HT1080 (cell line): ENCODE results near the gene DNAH8. TPM values are rescaled to one million over a fixed set of nuclear protein-coding genes. Genes with fewer than 3 reads are reported as not detected.
"Not testable (repeated sequence)": the region's sequence is repeated elsewhere in the genome, so short reads cannot be mapped to it uniquely, and the experiment has no call there.

Experiments used
- DNase-seq: peaks from one replicate; pipeline ENCODE4 v3.0.0-alpha.2; 2015; ENCODE audit warnings: low read depth
- polyA plus RNA-seq, 2 experiments: library from polyadenylated mRNA; depleted of rRNA; stranded (reverse); fragments of >200 nt; gene quantifications; 2 replicates each; pipeline ENCODE4 v1.2.3, GENCODE V29; 2015
- total RNA-seq: library from RNA; depleted of rRNA; stranded (reverse); fragments of >200 nt; shearing (Covaris generic); gene quantifications from 2 replicates; pipeline ENCODE4 v1.2.3, GENCODE V29; 2014; rRNA removed

DNAH8 gene
- not detected in 2 replicates for total RNA-seq
- polyA plus RNA-seq (2015; cell fraction: cytosol; rRNA removed), result not detected in 2 replicates
- polyA plus RNA-seq (2015; cell fraction: nucleus; rRNA removed), result not detected in 2 replicates

- DNase-seq, result no peak
Measured at GRCh38 chr6:38715016-38715689, at the start of gene DNAH8. Gene DNAH8 (plus strand): TSS chr6:38715311. CDS start chr6:38722810, 7,499 bp downstream.

- peak; percentile 33 for DNase-seq
Measured at GRCh38 chr6:38671885-38672467, 43.1 kb upstream of the DNAH8 start.

- DNase-seq, result peak; percentile 13
Measured at GRCh38 chr6:38673397-38674165, 41.5 kb upstream of the DNAH8 start.

- no peak for DNase-seq
Measured at GRCh38 chr6:38676236-38676973, 38.7 kb upstream of the DNAH8 start.

- DNase-seq, result no peak
Measured at GRCh38 chr6:38676974-38677544, 38.1 kb upstream of the DNAH8 start.

GRCh38 chr6:38678178-38678760, 36.8 kb upstream of the DNAH8 start:
- DNase-seq, result no peak

- no peak for DNase-seq
Measured at GRCh38 chr6:38679668-38680067, 35.4 kb upstream of the DNAH8 start.

GRCh38 chr6:38681850-38682249, 33.3 kb upstream of the DNAH8 start:
- DNase-seq, result no peak

- no peak for DNase-seq
Measured at GRCh38 chr6:38684237-38684636, 30.9 kb upstream of the DNAH8 start.

GRCh38 chr6:38684904-38685303, 30.2 kb upstream of the DNAH8 start:
- DNase-seq, result no peak

GRCh38 chr6:38686270-38687042, 28.7 kb upstream of the DNAH8 start:
- DNase-seq, result no peak

- no peak for DNase-seq
Measured at GRCh38 chr6:38687043-38687353, 28.1 kb upstream of the DNAH8 start.

GRCh38 chr6:38687549-38687948, 27.6 kb upstream of the DNAH8 start:
- no peak for DNase-seq

GRCh38 chr6:38688579-38689087, 26.5 kb upstream of the DNAH8 start:
- DNase-seq, result no peak

GRCh38 chr6:38695227-38695900, 19.7 kb upstream of the DNAH8 start:
- DNase-seq, result no peak

GRCh38 chr6:38695933-38696332, 19.2 kb upstream of the DNAH8 start:
- no peak for DNase-seq

GRCh38 chr6:38696345-38696744, 18.8 kb upstream of the DNAH8 start:
- DNase-seq, result no peak

GRCh38 chr6:38697846-38698245, 17.3 kb upstream of the DNAH8 start:
- DNase-seq, result no peak

- DNase-seq, result not testable (repeated sequence)
Measured at GRCh38 chr6:38699702-38700101, 15.4 kb upstream of the DNAH8 start.
